Measurements from ENCODE around the gene CYP27C1. TPM values are rescaled to one million over a fixed set of nuclear protein-coding genes. Genes with fewer than 3 reads are reported as not detected.
"Not testable (repeated sequence)": the region's sequence is repeated elsewhere in the genome, so short reads cannot be mapped to it uniquely, and the experiment has no call there.

CYP27C1 gene
- total RNA-seq, 2 experiments from 2014 or later, result not detected

GRCh38 chr2:127217470-127218325, 2.4 kb downstream of the CYP27C1 start:
- CTCF ChIA-PET, result interaction anchor here (1.2 kb wide), 1 partner anchor 262 kb away, joined by 4 read pairs; no protein-coding TSS in a partner anchor
- H3K27me3 Mint-ChIP-seq, result peaks cover 73% of the 10 kb centered on the region
- H3K27ac Mint-ChIP-seq, result no peak overlapping the region
- H3K4me1 Mint-ChIP-seq (ENCODE audit: low read depth), result peaks cover 19% of the 10 kb centered on the region
- Histone ChIP-seq H3K9me3 (ENCODE audit: control insufficient read depth in 1 of 2, insufficient read depth in 1 of 2, low read length in 2 of 2) (peaks cover 11 to 19% of the 10 kb centered on the region in 2 experiments), H3K4me1 (ENCODE audit: insufficient read depth, low read length) (peaks cover 20% of the 10 kb centered on the region), H3K27me3 (ENCODE audit: control insufficient read depth in 1 of 2, insufficient read depth in 2 of 2, low read length in 2 of 2) (peaks cover 44 to 51% of the 10 kb centered on the region in 2 experiments), H3K4me3 (ENCODE audit: low read length) (no peak overlapping the region), H3K27ac (ENCODE audit: low read depth in 1 of 2, low read length in 2 of 2) (no peak overlapping the region), H3K36me3 (ENCODE audit: insufficient read depth, low read length) (no peaks in the 10 kb centered on the region)
- ATAC-seq (ENCODE audit: poor library complexity) (peak; percentile 21), DNase-seq (no peak)
- H3K4me3 Mint-ChIP-seq, result peak overlapping the region; percentile 26
- POLR2A ChIA-PET, result no interaction called here
- H3K9me3 Mint-ChIP-seq, result peaks cover 4% of the 10 kb centered on the region
- H3K36me3 Mint-ChIP-seq (ENCODE audit: low read depth), result no peaks in the 10 kb centered on the region
- no peak for TF ChIP-seq CTCF (IDR thresholded peaks at IDR 0.05)
- intact Hi-C loops (cut with DNase I, micrococcal nuclease), result no loop called here

- no peak overlapping the region for H3K4me3 Mint-ChIP-seq
Measured at GRCh38 chr2:127216593-127216992, 3.5 kb downstream of the CYP27C1 start.

GRCh38 chr2:127216095-127216494, 4.0 kb downstream of the CYP27C1 start:
- H3K36me3 ChIP-seq (ENCODE audit: insufficient read depth, low read length), result no peaks in the 10 kb centered on the region
- Mint-ChIP-seq H3K27ac (no peak overlapping the region), H3K4me3 (no peak overlapping the region), H3K27me3 (peaks cover 87% of the 10 kb centered on the region), H3K36me3 (ENCODE audit: low read depth) (no peaks in the 10 kb centered on the region), H3K4me1 (ENCODE audit: low read depth) (peaks cover 19% of the 10 kb centered on the region), H3K9me3 (peaks cover 4% of the 10 kb centered on the region)
- peaks cover 11 to 19% of the 10 kb centered on the region in 2 experiments for H3K9me3 ChIP-seq (ENCODE audit: control insufficient read depth in 1 of 2, insufficient read depth in 1 of 2, low read length in 2 of 2)
- peaks cover 20% of the 10 kb centered on the region for H3K4me1 ChIP-seq (ENCODE audit: insufficient read depth, low read length)
- DNase-seq, result no peak
- intact Hi-C loops (cut with DNase I, micrococcal nuclease), result no loop called here
- H3K27ac ChIP-seq (ENCODE audit: low read depth in 1 of 2, low read length in 2 of 2), result no peak overlapping the region
- POLR2A ChIA-PET, result no interaction called here
- H3K27me3 ChIP-seq (ENCODE audit: control insufficient read depth in 1 of 2, insufficient read depth in 2 of 2, low read length in 2 of 2), result peaks cover 38 to 49% of the 10 kb centered on the region in 2 experiments
- ATAC-seq (ENCODE audit: poor library complexity), result no peak
- no peak overlapping the region for H3K4me3 ChIP-seq (ENCODE audit: low read length)
- no peak for TF ChIP-seq CTCF (IDR thresholded peaks at IDR 0.05)
- CTCF ChIA-PET, result no interaction called here

More at GRCh38 chr2:127216593-127216992, 3.5 kb downstream of the CYP27C1 start:
- Histone ChIP-seq H3K36me3 (ENCODE audit: insufficient read depth, low read length) (no peaks in the 10 kb centered on the region), H3K27me3 (ENCODE audit: control insufficient read depth in 1 of 2, insufficient read depth in 2 of 2, low read length in 2 of 2) (peaks cover 41 to 51% of the 10 kb centered on the region in 2 experiments), H3K27ac (ENCODE audit: low read depth in 1 of 2, low read length in 2 of 2) (no peak overlapping the region), H3K9me3 (ENCODE audit: control insufficient read depth in 1 of 2, insufficient read depth in 1 of 2, low read length in 2 of 2) (peaks cover 11 to 19% of the 10 kb centered on the region in 2 experiments), H3K4me1 (ENCODE audit: insufficient read depth, low read length) (peaks cover 20% of the 10 kb centered on the region), H3K4me3 (ENCODE audit: low read length) (no peak overlapping the region)
- TF ChIP-seq CTCF (IDR thresholded peaks at IDR 0.05), result no peak
- Mint-ChIP-seq H3K27ac (no peak overlapping the region), H3K27me3 (peaks cover 84% of the 10 kb centered on the region), H3K36me3 (ENCODE audit: low read depth) (no peaks in the 10 kb centered on the region), H3K9me3 (peaks cover 4% of the 10 kb centered on the region), H3K4me1 (ENCODE audit: low read depth) (peaks cover 19% of the 10 kb centered on the region)
- CTCF ChIA-PET, result interaction anchor here (1.2 kb wide), 1 partner anchor 263 kb away, joined by 4 read pairs; no protein-coding TSS in a partner anchor
- ATAC-seq (ENCODE audit: poor library complexity), result no peak
- POLR2A ChIA-PET, result no interaction called here
- intact Hi-C loops (cut with DNase I, micrococcal nuclease), result no loop called here
- DNase-seq, result no peak

GRCh38 chr2:127214201-127214600, 5.9 kb downstream of the CYP27C1 start:
- H3K27ac ChIP-seq (ENCODE audit: low read depth in 1 of 2, low read length in 2 of 2); H3K4me3 ChIP-seq (ENCODE audit: low read length); POLR2A ChIA-PET; H3K4me3 Mint-ChIP-seq; H3K36me3 ChIP-seq (ENCODE audit: insufficient read depth, low read length); H3K9me3 Mint-ChIP-seq; H3K36me3 Mint-ChIP-seq (ENCODE audit: low read depth); H3K4me1 ChIP-seq (ENCODE audit: insufficient read depth, low read length); H3K4me1 Mint-ChIP-seq (ENCODE audit: low read depth); ATAC-seq (ENCODE audit: poor library complexity); H3K27ac Mint-ChIP-seq; CTCF ChIA-PET; intact Hi-C loops (cut with DNase I, micrococcal nuclease); DNase-seq: not testable (repeated sequence)
- H3K27me3 ChIP-seq (ENCODE audit: control insufficient read depth in 1 of 2, insufficient read depth in 2 of 2, low read length in 2 of 2), result peaks cover 26 to 37% of the 10 kb centered on the region in 2 experiments
- peaks cover 95% of the 10 kb centered on the region for H3K27me3 Mint-ChIP-seq
- H3K9me3 ChIP-seq (ENCODE audit: control insufficient read depth in 1 of 2, insufficient read depth in 1 of 2, low read length in 2 of 2), result peaks cover 11 to 14% of the 10 kb centered on the region in 2 experiments

All from CD4-positive, alpha-beta T cell (primary cell).